DLD1 (cell line): ENCODE measurements around the gene P3R3URF.

Experiments used
- in situ Hi-C: cut with HindIII; loops from 2 replicates; pipeline ENCODE4 v1.10.0; 2017; ENCODE audit warnings: low sequenced_read_pairs

Gene P3R3URF

DNA sequence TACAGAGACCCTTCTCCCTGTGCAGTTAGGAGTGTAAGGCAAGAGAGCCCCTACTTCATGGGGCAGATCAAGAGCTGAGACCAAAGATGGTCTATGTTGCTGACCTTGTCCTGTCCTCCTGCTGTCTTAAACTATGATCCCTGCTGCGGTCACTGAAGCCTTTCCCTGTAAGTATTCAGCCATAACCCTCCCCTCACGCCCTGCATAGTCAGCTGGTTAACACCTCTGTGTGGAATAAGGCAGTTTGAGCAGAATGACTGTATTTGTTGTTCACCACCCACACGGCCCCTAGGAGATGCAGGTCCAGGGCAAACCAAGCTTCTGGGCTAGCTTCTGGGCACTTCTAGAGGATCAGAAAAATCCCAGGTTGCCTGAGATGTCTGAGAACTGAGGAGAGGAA, 1.0 kb downstream of the P3R3URF start:
- in situ Hi-C loops: loop anchor here (25.0 kb wide), 1 partner anchor 138 kb away; no protein-coding TSS in a partner anchor

DNA sequence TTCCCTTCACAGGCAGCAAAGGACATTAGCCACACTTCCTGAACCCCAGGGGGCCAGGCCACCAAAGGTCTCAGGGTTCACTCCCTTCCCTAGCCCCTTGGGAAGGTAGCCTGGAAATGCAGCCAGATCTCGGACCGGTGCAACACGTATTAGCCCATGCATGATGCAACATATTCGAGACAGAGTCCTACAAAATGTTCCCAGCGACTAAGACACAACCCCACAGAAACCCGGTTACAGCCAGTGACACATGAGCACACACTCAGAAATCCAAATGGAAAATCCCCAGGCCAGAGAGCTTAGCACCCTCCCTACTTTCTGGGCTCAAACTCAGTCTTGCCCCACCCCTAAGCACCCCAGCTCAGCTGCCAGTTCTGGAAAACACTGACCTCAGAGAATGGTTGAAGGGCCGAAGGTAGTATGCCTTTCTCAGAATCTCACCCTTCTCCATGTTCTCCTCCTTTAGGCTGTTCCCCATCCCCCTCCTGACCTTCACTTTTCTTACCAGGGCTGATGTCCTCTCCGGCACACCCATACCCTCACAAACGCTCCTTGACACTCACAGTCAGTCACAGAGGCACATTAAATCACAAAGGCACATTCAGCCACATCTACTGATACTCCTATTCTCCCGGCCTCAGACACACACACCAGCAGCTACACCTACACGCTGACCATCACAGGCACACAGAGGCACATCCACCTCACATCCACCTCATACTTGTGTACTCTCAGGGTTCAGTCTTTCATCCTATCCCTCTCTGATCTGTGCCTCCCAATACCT, 1.6 kb downstream of the P3R3URF start, which contains the start of gene TSPAN1:
Gene TSPAN1 (plus strand): TSS at position 640 of the 784 bp plus-strand sequence. CDS start 6,021 bp downstream, outside the sequence.
- in situ Hi-C loops: loop anchor here (25.0 kb wide), 1 partner anchor 137 kb away; no protein-coding TSS in a partner anchor

DNA sequence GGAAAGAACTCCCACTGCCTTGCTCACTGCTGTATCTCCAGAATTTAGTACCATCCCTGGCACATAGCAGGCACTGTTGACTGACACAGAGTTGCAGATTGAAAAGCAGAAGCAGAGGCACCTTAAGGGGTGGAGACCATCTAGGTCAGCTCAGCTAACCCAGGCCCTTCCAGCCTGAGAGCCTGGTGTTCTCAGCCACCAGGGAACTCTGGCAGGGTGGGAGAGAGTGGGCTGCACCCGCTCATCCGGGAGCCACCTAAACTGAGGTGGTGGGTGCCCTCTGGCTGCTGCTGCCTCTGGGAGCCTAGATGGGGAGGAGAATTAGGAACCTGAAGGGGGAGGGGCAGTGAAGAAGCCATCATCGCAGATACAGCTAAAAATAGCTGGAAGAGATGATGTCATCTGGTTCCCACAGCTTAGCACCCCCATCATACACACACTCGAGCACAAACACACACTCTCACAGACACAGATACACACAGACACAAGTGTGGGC, 2.9 kb downstream of the P3R3URF start:
- in situ Hi-C loops: no loop called here

DNA sequence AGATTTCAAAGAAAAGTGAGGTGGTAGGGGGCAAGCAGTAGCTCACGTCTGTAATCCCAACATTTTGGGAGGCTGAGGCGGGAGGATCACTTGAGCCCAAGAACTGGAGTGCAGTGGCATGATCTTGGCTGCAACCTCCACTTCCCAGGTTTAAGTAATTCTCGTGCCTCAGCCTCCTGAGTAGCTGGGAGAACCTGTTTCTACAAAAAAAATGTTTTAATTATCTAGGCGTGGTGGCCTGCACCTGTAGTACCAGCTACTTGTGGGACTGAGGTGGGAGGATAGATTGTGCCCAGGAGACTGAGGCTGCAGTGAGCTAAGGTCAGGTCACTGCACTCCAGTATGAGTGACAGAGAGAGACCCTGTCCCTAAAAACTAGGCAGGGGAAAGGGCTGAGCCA, 4.0 kb downstream of the P3R3URF start:
- in situ Hi-C loops: no loop called here

DNA sequence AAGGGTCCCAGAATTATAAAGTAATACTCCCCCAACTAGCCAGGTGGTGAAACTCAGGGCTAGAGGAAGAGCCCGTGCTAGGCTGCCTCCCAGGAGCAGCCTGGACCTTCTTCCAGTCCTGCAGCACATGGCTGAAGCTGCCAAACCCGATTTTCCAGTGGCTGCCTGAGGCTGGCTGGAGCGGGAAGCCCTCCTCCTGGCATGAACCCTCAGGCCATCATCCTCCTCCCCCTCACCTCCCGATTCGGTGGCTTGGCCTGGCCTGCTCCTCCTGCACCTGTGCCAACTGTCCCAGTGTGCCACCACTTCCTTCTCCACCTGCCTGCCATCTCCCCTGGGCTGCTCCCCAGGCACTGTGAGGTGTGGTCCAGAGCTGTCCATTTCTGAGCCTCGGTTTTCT, 4.4 kb downstream of the P3R3URF start:
- in situ Hi-C loops: no loop called here

DNA sequence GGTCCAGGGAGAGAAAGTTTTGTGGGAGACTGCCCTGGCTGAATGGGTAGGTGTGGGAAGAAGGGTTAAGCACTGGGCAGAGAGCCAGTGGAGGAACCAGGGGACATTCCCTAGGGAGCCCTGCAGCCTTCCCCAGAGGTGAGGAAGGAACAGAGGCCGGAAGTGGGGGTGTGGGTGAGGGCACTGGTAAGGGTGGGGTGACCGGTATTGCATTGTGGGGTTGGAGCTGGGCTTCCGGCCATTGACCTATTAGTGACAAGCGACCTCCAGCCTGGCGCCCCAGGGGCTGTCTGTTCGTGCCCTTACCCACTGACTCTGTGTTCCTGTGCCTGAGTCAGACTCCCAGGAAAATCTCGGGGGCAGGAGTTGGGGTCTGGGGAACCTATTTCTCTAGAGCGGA, 4.9 kb downstream of the P3R3URF start:
- in situ Hi-C loops: no loop called here

DNA sequence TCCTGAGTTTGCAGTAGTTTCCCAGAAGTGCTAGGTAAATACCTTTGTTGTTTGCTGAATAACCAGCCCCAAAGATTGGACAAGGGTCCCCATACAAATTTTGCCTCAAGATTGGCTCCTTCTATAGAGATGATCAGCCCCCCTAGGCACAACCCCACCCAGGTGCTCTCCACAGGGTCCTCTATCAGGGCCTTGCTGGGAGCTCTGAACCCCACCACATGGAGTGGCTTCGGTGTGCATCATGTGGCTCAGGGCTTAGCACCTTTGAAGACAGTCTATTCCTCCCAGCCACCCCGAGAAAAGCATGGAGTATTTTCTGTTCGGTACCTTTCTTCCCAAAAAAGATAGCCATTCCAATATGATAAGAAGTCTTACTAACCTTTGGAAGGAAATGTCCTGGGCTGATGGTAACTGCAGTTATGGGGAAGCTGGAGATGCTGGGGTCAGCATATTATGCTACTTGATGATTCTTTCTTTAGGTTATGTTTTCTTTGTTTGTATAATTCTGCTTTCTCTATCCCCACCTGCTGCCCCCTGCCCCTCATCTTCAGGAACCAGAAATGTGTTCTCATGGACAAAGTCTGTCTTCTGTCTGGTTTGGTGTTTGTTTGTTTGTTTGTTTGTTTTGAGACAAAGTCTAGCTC, 6.4 kb downstream of the P3R3URF start:
- in situ Hi-C loops: no loop called here

DNA sequence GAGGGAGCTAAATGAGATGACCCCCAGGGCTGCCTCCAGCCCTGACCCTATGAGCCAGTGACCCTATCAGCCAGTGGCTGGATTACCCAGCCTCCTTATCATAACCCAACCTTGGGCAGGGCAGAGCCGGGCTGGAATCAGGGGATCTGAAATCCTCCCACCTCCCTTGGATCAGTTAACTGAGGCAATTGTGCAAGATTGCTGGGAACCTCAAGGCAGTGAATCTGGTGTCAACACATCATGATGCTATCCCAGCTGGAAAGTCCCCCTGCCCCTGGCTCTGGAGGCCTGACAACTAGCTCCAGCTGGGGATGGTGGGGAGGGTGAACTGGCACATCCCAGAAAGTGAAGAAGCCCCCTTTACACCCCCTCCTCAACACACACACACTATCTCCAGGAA, 7.8 kb downstream of the P3R3URF start:
- in situ Hi-C loops: no loop called here

DNA sequence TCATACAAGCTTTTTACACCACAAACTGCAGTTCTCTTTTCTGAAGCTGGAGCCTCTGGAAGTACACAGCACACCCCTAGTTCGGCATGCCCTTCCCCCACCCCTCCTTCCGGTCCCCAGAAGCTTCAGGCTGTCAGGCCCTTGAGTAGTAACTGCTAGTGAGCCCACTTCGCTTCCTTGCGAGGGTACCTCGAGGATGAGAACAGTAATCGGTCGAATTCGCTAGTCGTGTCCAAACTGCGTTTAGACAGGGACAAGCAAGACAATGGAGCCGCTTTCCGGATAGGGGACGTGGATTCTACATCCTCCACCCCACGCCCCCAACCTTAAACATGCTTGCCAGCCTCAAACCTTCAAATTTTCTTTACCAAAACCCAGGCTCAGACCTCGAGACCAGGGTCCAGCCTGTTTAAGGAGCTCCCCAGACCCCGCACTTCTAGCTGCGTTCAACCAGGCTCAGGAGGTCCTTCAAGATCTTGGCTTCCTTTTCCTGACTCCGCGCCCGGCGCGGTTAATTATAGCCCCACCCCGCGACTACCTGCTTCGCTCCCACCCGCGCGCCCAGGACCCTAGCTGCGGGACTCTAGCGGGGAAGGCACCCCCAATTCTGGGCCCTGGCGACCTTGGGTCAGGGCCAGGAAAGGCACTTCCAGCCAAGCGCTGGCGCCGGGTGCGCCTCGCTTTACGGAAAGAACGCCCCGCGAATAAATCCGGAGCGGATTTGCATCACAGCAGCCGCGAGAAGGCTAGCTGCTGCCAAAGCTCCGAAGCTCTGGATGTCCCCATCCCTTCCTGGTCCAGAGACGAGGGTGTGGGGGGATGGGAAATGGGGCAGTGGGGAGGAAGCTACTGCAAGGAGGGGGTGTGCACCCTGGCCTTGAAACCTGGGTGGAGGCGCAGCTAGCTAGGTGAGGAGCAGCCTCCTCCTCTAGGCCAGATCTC, 9.5 kb downstream of the P3R3URF start:
- in situ Hi-C loops: no loop called here

DNA sequence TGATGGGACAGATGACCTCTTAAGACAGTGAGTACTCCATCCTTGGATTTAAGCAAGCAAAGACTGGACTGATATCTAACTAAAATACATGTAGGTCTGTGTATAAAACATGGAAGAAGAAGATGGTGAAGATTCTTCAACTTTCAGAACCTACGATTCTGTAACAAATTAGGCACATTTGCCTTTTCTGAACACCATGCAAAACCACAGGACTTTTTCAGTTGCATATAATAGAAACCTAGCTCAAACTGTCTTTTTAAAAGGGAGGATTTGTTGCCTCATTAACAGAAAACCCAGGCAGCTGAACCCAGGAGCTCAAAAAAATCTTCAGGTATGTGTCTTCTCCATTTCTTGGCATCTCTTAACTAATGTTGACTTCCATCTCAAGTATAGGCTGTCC, 16.1 kb downstream of the P3R3URF start:
- in situ Hi-C loops: no loop called here

DNA sequence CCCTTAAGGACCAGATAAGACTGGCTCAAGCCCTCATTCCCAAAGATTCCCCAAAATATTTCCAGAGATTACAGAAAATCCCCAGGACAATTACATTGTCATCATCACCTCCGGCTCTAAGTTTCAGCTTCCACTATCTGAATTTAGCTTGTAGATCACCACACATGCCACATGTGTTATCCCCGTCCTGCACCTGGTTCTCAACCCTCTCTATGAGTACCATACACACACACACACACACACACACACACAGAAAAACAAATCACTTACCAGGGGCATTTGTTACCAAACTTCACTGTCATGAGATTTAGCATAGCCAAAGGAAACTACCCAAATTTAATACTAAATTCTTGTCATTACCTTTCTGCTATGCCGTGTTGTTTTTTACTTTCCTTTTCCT, 16.8 kb downstream of the P3R3URF start:
- in situ Hi-C loops: no loop called here

DNA sequence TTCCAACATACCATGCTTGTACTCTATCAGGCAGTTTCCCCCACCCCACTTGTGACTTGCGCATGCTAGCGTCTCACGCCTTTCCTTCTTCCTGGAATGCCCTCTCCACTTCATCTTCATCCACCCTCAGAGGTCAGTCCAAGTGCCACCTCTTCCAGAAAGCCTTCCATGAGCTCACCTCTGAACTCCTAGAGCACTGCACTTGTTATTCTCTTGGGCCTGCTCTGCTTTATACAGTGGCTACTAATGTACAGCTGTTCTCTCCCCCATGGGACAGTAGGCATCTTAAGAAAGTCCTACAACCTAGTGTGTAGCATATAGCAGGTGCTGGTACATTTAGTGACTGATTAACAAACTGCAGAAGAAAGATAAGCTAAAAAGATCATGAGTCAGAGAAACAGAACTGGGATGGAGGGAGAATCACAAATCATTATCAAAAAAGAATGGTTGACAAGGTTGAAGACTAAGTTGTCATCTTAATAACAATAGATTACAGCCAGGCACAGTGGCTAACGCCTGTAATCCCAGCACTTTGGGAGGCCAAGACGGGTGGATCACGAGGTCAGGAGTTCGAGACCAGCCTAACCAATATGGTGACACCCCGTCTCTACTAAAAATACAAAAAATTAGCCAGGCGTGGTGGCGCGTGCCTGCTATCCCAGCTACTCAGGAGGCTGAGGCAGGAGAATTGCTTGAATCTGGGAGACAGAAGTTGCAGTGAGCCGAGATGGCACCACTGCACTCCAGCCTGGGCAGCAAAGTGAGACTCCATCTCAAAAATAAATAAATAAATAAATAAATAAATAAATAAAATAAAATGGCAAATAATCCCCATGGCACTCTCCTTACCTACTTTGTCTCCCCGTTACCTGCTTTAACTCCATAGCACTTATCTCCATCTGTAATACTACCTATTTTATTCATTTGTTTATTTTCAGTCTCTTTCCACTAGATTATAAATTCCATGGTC, 17.7 kb downstream of the P3R3URF start:
- in situ Hi-C loops: no loop called here

DNA sequence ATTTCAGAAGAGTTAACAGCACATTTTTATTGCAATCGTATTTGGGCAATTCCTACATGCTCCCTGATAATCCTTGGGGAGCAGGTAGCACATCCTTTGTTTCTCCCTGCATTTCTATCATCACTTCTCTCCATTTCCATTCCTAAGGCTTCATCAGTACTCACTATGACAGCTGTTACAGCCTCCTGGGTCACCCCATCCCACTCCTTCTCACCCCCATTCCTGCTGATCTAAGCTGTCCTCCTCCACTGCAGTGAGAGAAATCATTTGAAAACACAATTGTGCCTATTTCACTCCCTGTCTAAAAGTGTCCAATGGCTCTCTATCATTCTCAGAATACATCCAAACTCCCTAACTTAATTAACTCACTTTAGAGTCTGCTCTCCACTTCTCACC, 18.4 kb downstream of the P3R3URF start:
- in situ Hi-C loops: no loop called here

DNA sequence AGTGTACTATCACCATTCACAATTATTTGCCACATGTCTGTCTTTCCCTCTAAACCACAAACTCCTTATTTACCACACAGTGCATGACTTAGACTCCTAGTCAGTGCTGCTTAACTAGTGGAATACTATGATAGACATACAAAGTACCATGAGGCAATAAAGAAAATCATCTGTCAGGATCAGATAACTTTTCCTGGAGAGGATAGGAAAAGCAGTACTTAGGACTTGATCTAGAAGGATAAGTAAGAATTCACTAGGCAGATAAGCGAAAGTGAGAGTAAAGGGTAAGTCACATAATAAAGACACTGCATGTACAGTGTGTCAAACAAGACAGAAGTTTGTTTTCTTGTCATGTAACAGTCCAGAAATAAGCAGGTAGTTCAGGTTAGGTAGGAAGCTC, 22.6 kb downstream of the P3R3URF start:
- in situ Hi-C loops: no loop called here

DNA sequence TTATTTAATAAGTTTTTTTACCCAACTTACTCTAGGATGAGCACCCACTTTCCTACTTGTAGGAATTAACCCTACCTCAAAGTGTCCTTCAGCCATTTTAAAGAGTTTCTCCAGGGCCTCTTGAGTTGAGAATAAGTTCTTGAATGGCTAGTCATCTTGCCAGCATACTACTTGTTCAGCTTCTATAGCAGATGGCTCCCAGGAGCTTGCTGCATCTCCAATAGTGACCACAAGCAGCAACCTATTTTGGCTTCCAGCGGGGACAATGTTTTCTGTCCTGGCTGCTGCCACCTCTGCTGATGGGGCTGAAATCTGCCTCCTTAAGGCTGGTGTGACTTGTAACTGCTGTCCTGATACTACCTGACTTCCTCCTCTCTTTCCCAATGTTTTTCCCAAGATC, 23.1 kb downstream of the P3R3URF start:
- in situ Hi-C loops: no loop called here

DNA sequence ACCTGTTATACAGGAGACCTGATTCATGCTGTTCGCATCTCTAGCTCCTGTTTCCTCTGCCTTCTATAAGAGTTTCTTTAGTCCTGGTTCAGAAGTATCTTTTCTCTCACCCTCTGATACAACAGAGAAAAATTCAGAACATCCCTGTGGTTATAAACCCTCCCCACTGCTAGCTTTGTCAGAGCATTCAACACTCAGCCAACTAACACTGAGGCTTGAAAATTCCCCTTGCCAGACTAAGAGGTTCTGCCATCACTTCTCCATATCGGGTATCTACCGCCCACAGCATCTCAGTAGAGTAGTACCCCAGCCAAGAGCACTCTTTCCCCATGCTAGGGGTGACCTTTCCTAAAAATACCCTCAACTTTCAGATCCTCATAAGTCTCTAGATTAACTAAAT, 24.3 kb downstream of the P3R3URF start:
- in situ Hi-C loops: no loop called here

DNA sequence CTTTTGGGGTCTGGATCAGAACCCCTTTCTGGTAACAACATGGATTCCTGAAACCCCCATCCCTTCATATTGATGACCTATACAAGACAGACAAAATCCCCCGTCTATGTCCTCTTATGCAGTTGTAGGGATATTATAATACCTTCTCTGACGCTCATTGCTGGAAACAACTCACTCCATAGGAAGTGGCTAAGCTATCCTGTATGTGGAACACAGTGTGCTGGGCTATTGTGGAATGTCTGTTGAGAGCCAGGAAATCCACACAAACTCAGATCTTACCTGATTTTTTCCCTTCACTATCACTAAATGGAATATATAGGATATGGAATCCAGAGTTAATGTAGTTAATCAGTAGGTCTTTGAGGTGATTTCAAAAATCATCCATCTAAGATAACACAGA, 26.2 kb downstream of the P3R3URF start:
- in situ Hi-C loops: no loop called here

DNA sequence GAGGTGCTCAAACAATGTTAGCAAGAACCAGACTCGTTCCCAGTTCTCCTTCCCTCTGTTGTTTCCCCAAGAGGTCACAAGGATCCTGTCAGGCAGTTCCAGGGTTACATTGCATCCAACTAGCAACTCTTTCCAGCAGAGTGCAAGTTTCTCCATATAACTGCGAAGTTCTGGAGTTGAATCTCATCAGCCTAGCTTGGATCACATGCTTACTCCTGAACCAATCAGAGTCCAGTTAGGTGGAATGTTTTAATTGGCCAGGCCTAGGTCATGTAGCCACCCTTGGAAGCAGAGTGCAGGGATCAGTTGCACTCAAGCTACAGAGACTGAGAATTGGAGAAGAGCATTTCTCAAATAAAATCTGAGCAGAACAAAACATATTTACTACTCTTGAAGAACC, 28.0 kb downstream of the P3R3URF start:
- in situ Hi-C loops: no loop called here

DNA sequence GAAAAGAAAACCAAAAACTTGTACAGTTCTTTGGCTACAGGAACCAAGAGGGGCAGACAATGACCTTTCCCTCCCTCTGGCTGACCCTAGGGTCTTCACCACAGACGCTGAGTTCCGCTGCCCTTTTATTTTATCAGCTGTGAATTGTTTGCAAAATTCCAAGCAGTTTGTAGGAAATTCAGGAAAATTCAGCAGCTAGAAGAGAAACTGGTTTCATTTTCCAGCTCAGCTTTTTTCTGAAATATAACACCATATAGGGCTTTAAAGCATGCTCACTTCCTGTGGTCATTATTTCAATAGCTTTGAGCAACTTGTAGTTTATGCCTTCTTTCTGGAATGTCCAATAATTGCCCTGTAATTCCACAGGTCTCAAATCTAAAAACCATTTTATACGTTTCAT, 38.4 kb downstream of the P3R3URF start:
- in situ Hi-C loops: no loop called here

DNA sequence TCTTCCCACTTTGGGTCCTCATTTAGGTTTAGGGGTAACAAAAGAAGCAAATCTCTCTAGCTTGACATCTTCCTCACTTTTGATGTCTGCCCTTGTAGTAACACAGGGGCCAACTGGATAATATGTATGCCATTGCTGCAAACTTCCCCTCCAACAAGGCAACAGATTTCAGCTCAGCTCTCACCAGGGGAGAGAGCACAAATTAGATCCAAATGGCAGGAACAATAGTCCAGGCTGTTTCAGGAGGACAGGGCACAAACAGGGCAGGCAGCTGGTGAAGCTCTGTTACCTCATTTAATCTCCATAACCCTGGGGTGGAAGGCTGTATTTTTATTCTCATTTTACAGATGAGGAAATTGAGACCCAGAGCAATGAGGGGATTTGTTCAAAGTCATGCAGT, 39.6 kb downstream of the P3R3URF start:
- in situ Hi-C loops: no loop called here
